Natural killer cell (primary cell): ENCODE results near the gene DNMT3L. TPM values are rescaled to one million over a fixed set of nuclear protein-coding genes. Genes with fewer than 3 reads are reported as not detected.
"Not testable (repeated sequence)": the region's sequence is repeated elsewhere in the genome, so short reads cannot be mapped to it uniquely, and the experiment has no call there.

ENCODE experiments used
- ATAC-seq, 3 donors: fragments of 150-1000 bp in 2 of 3; fragments of 200-7000 bp in 1 of 3; cut with Tn5 transposase; 1 replicate in 1 of 3; 2 replicates in 2 of 3; pipeline ENCODE4 v1.10.0; 2021; ENCODE audit warnings: mild to moderate bottlenecking in 2 of 3, moderate library complexity in 2 of 3
- DNase-seq, 2 donors: peaks; one replicate each; pipeline versions ENCODE4 v3.0.0 to v3.0.0-alpha.2; 2013 to 2021; ENCODE audit warnings: mixed read lengths in 1 of 2
- H3K27ac ChIP-seq: one replicate; pipeline ENCODE4 v1.5.1; 2013; ENCODE audit warnings: mild to moderate bottlenecking, low read length
- H3K27me3 ChIP-seq: one replicate; pipeline ENCODE4 v1.6.1; 2013; ENCODE audit warnings: low read length; ENCODE audit not compliant: control insufficient read depth, insufficient read depth
- H3K36me3 ChIP-seq: one replicate; pipeline ENCODE4 v1.6.1; 2013; ENCODE audit warnings: low read length; ENCODE audit not compliant: control insufficient read depth, insufficient read depth
- H3K4me1 ChIP-seq: one replicate; pipeline ENCODE4 v1.6.1; 2013; ENCODE audit warnings: low read length; ENCODE audit not compliant: control insufficient read depth, insufficient read depth
- H3K4me3 ChIP-seq: one replicate; pipeline ENCODE4 v1.5.1; 2013; ENCODE audit warnings: low read length
- H3K9me3 ChIP-seq: one replicate; pipeline ENCODE4 v1.6.1; 2013; ENCODE audit warnings: low read length; ENCODE audit not compliant: control insufficient read depth, insufficient read depth
- H3K27ac Mint-ChIP-seq, 2 donors: one replicate each; pipeline ENCODE4 v1.8.0; 2022; ENCODE audit warnings: mild to moderate bottlenecking in 2 of 2, mixed read lengths in 2 of 2, moderate library complexity in 1 of 2
- H3K27me3 Mint-ChIP-seq, 2 donors: one replicate each; pipeline ENCODE4 v1.8.0; 2022; ENCODE audit warnings: low read depth in 2 of 2, mixed read lengths in 2 of 2
- H3K36me3 Mint-ChIP-seq: one replicate; pipeline ENCODE4 v1.8.0; 2022; ENCODE audit warnings: mixed read lengths
- H3K4me1 Mint-ChIP-seq, 2 donors: one replicate each; pipeline ENCODE4 v1.8.0; 2022; ENCODE audit warnings: mixed read lengths in 2 of 2
- H3K4me3 Mint-ChIP-seq: one replicate; pipeline ENCODE4 v1.8.0; 2022; ENCODE audit warnings: mild to moderate bottlenecking, moderate library complexity, mixed read lengths
- H3K9me3 Mint-ChIP-seq, 2 donors: one replicate each; pipeline ENCODE4 v1.8.0; 2022; ENCODE audit warnings: mixed read lengths in 2 of 2
- WGBS: methylation state at CpG from one replicate; pipeline ENCODE4 v1.1.7; 2013; ENCODE audit warnings: missing lambda C conversion rate; ENCODE audit not compliant: insufficient coverage; 5-methylcytosine and 5-hydroxymethylcytosine counted together
- intact Hi-C: fragments of 100-400 bp; cut with micrococcal nuclease; formaldehyde crosslinking; loops from one replicate; pipeline ENCODE4 v1.14.2; 2022
- total RNA-seq, 4 donors: library from RNA; stranded (reverse); fragments of 120-200 nt in 1 of 4; gene quantifications; one replicate each; pipeline versions ENCODE4 v1.2.3 to v1.2.4, GENCODE V29; 2013 to 2022
- TF ChIP-seq, protein P1 (sequence below): fragments of 200-600 bp; IDR thresholded peaks from one replicate; pipeline ENCODE4 v1.8.0; 2022; ENCODE audit warnings: antibody characterized with exemption

The DNMT3L gene
- total RNA-seq, 3 donors from 2014 or later (not counting 1 experiment from before 2014, with no cell fraction given), result not detected

DNA sequence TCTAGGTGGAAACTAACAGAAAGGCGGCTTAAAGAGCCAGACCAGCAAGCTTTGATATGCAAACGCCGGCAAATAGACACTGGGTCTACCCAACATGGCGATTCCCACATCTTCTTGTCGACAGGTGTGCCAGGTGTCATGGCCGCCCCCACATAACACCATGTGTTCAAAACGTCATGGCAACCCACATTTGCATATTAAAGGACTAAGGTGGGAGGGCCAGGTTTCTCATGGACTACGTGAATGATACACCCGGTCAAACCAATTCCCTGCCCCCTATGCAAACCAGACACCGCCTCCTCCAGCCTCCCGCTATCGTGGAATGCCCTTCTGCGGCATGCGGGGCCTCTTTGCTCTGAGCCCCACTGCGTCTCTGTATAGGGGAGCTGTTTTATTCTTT lies 62.2 kb downstream of the DNMT3L start:
- Histone ChIP-seq H3K36me3 (no peaks in the 10 kb centered on the region), H3K4me3 (no peak overlapping the region), H3K4me1 (peaks cover 3% of the 10 kb centered on the region), H3K9me3 (no peaks in the 10 kb centered on the region), H3K27ac (no peak overlapping the region), H3K27me3 (no peaks in the 10 kb centered on the region)
- H3K36me3 Mint-ChIP-seq, result no peaks in the 10 kb centered on the region
- no peak for DNase-seq
- no peak overlapping the region for H3K27ac Mint-ChIP-seq
- no peak overlapping the region for H3K4me3 Mint-ChIP-seq
- ATAC-seq, result no peak
- no peaks in the 10 kb centered on the region for H3K9me3 Mint-ChIP-seq
- no peaks in the 10 kb centered on the region for H3K4me1 Mint-ChIP-seq
- intact Hi-C loops, result no loop called here
- WGBS, result 81% methylated on average over 10 of the region's 15 CpGs
- H3K27me3 Mint-ChIP-seq, result no peaks in the 10 kb centered on the region
- TF ChIP-seq, protein P1, sequence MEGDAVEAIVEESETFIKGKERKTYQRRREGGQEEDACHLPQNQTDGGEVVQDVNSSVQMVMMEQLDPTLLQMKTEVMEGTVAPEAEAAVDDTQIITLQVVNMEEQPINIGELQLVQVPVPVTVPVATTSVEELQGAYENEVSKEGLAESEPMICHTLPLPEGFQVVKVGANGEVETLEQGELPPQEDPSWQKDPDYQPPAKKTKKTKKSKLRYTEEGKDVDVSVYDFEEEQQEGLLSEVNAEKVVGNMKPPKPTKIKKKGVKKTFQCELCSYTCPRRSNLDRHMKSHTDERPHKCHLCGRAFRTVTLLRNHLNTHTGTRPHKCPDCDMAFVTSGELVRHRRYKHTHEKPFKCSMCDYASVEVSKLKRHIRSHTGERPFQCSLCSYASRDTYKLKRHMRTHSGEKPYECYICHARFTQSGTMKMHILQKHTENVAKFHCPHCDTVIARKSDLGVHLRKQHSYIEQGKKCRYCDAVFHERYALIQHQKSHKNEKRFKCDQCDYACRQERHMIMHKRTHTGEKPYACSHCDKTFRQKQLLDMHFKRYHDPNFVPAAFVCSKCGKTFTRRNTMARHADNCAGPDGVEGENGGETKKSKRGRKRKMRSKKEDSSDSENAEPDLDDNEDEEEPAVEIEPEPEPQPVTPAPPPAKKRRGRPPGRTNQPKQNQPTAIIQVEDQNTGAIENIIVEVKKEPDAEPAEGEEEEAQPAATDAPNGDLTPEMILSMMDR, result no peak

DNA sequence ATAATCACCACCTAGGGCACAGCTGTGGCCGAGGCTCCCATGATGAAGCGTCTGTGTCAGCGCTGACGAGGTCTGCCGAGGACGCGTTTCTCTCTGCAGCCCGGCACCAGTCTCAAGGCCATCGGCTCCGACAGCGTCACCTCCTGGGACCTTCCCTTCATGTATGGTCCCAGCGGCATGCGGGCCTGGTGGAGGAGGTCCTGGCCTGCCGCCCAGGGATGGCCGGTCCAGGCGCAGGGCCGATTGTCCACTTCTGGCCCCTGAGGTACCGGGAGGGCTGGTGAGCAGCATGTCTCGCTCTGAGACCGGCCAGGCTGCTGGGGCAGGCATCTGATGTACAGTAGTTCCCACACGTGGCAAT lies 64.6 kb downstream of the DNMT3L start:
- H3K27me3 ChIP-seq, H3K4me1 Mint-ChIP-seq, H3K36me3 ChIP-seq, H3K9me3 Mint-ChIP-seq, H3K4me3 Mint-ChIP-seq, DNase-seq, H3K4me1 ChIP-seq, ATAC-seq, H3K27me3 Mint-ChIP-seq, H3K27ac Mint-ChIP-seq, H3K4me3 ChIP-seq, H3K36me3 Mint-ChIP-seq, H3K9me3 ChIP-seq, H3K27ac ChIP-seq, intact Hi-C loops: not testable (repeated sequence)
- 98% methylated on average over 11 of the region's 21 CpGs for WGBS

Other genes starting within 250 kb of the DNMT3L start
- gene TRAPPC10, start 249.6 kb downstream of the DNMT3L start, total RNA-seq, result 100 to 1,000 TPM; 187 to 232 (median 213) TPM
- gene PWP2, start 154.5 kb downstream of the DNMT3L start, total RNA-seq, result 10 to 100 TPM; 28.5 to 32.7 (median 32.7) TPM
- 10 to 100 TPM; 24.8 to 37.1 (median 27.8) TPM for gene GATD3, start 128.2 kb downstream of the DNMT3L start, total RNA-seq
- gene ICOSLG, start 21.0 kb downstream of the DNMT3L start, total RNA-seq, result 1 to 10 TPM; 1.7 to 4.5 (median 2.9) TPM
- gene AIRE, start 24.0 kb upstream of the DNMT3L start, total RNA-seq, result not detected
- gene PFKL, start 38.2 kb upstream of the DNMT3L start, total RNA-seq, result 10 to 100 TPM; 89.7 to 91.3 (median 89.9) TPM
- 10 to 100 TPM; 43.6 to 47.4 (median 46.7) TPM for gene CFAP410, start 77.5 kb upstream of the DNMT3L start, total RNA-seq
- gene TRPM2, start 91.7 kb upstream of the DNMT3L start, total RNA-seq, result 10 to 100 TPM; 21.7 to 70.5 (median 25.2) TPM
- under 1 TPM; 0.36 to 0.50 (median 0.38) TPM for gene LRRC3, start 193.6 kb upstream of the DNMT3L start, total RNA-seq